ENCODE data around the gene PIGQ.

DNA sequence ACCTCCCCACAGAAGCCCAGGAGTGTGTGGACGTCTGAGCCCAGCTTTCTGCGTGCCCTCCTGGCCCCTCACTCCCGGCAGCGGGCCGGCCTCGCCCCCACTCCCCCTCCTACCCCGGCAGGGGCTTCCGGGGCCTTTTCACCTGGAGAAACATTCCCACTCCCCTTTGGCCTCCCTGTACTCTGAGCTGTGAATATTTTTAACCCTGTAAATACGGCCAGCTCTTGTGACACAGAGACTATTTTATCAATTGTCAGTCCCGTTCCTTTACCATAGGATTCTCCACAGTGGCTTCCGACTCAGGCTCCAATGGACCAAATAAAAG is 15.5 kb upstream of the PIGQ start:
- TF ChIP-seq, protein P1, sequence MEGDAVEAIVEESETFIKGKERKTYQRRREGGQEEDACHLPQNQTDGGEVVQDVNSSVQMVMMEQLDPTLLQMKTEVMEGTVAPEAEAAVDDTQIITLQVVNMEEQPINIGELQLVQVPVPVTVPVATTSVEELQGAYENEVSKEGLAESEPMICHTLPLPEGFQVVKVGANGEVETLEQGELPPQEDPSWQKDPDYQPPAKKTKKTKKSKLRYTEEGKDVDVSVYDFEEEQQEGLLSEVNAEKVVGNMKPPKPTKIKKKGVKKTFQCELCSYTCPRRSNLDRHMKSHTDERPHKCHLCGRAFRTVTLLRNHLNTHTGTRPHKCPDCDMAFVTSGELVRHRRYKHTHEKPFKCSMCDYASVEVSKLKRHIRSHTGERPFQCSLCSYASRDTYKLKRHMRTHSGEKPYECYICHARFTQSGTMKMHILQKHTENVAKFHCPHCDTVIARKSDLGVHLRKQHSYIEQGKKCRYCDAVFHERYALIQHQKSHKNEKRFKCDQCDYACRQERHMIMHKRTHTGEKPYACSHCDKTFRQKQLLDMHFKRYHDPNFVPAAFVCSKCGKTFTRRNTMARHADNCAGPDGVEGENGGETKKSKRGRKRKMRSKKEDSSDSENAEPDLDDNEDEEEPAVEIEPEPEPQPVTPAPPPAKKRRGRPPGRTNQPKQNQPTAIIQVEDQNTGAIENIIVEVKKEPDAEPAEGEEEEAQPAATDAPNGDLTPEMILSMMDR (IDR thresholded peaks at IDR 0.05), result no peak
- TF ChIP-seq TCF7L2 (IDR thresholded peaks at IDR 0.05; ENCODE audit: low read depth, low read length), result no peak
- TF ChIP-seq, protein P2, sequence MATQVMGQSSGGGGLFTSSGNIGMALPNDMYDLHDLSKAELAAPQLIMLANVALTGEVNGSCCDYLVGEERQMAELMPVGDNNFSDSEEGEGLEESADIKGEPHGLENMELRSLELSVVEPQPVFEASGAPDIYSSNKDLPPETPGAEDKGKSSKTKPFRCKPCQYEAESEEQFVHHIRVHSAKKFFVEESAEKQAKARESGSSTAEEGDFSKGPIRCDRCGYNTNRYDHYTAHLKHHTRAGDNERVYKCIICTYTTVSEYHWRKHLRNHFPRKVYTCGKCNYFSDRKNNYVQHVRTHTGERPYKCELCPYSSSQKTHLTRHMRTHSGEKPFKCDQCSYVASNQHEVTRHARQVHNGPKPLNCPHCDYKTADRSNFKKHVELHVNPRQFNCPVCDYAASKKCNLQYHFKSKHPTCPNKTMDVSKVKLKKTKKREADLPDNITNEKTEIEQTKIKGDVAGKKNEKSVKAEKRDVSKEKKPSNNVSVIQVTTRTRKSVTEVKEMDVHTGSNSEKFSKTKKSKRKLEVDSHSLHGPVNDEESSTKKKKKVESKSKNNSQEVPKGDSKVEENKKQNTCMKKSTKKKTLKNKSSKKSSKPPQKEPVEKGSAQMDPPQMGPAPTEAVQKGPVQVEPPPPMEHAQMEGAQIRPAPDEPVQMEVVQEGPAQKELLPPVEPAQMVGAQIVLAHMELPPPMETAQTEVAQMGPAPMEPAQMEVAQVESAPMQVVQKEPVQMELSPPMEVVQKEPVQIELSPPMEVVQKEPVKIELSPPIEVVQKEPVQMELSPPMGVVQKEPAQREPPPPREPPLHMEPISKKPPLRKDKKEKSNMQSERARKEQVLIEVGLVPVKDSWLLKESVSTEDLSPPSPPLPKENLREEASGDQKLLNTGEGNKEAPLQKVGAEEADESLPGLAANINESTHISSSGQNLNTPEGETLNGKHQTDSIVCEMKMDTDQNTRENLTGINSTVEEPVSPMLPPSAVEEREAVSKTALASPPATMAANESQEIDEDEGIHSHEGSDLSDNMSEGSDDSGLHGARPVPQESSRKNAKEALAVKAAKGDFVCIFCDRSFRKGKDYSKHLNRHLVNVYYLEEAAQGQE (IDR thresholded peaks at IDR 0.05; ENCODE audit: insufficient read depth in 1 of 2, low read depth in 2 of 2, low read length in 1 of 2), result no peak
- TF ChIP-seq POLR2AphosphoS5 (IDR thresholded peaks at IDR 0.05; ENCODE audit: low read depth, low read length), result no peak
- TF ChIP-seq SIN3A (IDR thresholded peaks at IDR 0.05; ENCODE audit: borderline replicate concordance, insufficient read depth, low read depth, low read length), result no peak
